ENCODE data around the gene TYW3.
A peak's percentile ranks its signal among the peaks of the same experiment; 100 is the strongest.

The TYW3 gene

GRCh38 chr1:74693473-74693872 lies 39.5 kb upstream of the TYW3 start:
- TF ChIP-seq CTCF (conservative IDR thresholded peaks at IDR 0.05), result no peak
- H3K27ac ChIP-seq, result peak overlapping the region; percentile 26; the same call in 1 of the 2 replicates

GRCh38 chr1:74697832-74698231 lies 35.1 kb upstream of the TYW3 start:
- TF ChIP-seq CTCF (conservative IDR thresholded peaks at IDR 0.05), result no peak

GRCh38 chr1:74699331-74699730 lies 33.6 kb upstream of the TYW3 start:
- no peak overlapping the region for H3K27ac ChIP-seq
- no peak for TF ChIP-seq CTCF (conservative IDR thresholded peaks at IDR 0.05)

More at GRCh38 chr1:74697832-74698231, 35.1 kb upstream of the TYW3 start:
- H3K27ac ChIP-seq, result peak overlapping the region; percentile 83

- no peak overlapping the region for H3K27ac ChIP-seq
- no peak for TF ChIP-seq CTCF (conservative IDR thresholded peaks at IDR 0.05)
Measured at GRCh38 chr1:74703386-74704182, 29.4 kb upstream of the TYW3 start.

- no peak for TF ChIP-seq CTCF (conservative IDR thresholded peaks at IDR 0.05)
Measured at GRCh38 chr1:74712881-74713280, 20.1 kb upstream of the TYW3 start.

GRCh38 chr1:74713849-74714248 lies 19.1 kb upstream of the TYW3 start:
- no peak for TF ChIP-seq CTCF (conservative IDR thresholded peaks at IDR 0.05)
- no peak overlapping the region for H3K27ac ChIP-seq

More at GRCh38 chr1:74712881-74713280, 20.1 kb upstream of the TYW3 start:
- no peak overlapping the region; the same call in 1 of the 2 replicates for H3K27ac ChIP-seq

GRCh38 chr1:74714429-74715235 lies 18.3 kb upstream of the TYW3 start:
- H3K27ac ChIP-seq, result no peak overlapping the region
- no peak for TF ChIP-seq CTCF (conservative IDR thresholded peaks at IDR 0.05)
